ENCODE measurements around the gene MYL9. TPM values are rescaled to one million over a fixed set of nuclear protein-coding genes. Genes with fewer than 3 reads are reported as not detected.

MYL9 gene
- total and polyA plus RNA-seq, 4 donors: 0.98 to 27.0 (median 7.6) TPM

- no peaks in the 10 kb centered on the region for H3K27me3 ChIP-seq (ENCODE audit: control insufficient read depth in 4 of 4, insufficient read depth in 4 of 4, low read length in 3 of 4)
- H3K9me3 ChIP-seq (ENCODE audit: control insufficient read depth in 4 of 4, low read length in 3 of 4): no peaks in the 10 kb centered on the region
- no peak overlapping the region for H3K9ac ChIP-seq (ENCODE audit: low read depth in 1 of 2, low read length in 2 of 2)
- no peak for DNase-seq (ENCODE audit: low spot score)
- no peak for TF ChIP-seq HNF4G (IDR thresholded peaks at IDR 0.05)
- no peak for TF ChIP-seq RXRA (IDR thresholded peaks at IDR 0.05)
- TF ChIP-seq ZBTB33 (IDR thresholded peaks at IDR 0.05): no peak
- TF ChIP-seq REST (IDR thresholded peaks at IDR 0.05): no peak
- TF ChIP-seq GABPA (IDR thresholded peaks at IDR 0.05 in 1 of 2, conservative IDR thresholded peaks at IDR 0.05 in 1 of 2): no peak
- TF ChIP-seq JUND (IDR thresholded peaks at IDR 0.05): no peak
- no peak for TF ChIP-seq YY1 (IDR thresholded peaks at IDR 0.05)
- no peak for TF ChIP-seq HNF4A (conservative IDR thresholded peaks at IDR 0.05)
- peaks cover 4 to 26% (median 6%) of the 10 kb centered on the region in 4 donors for H3K36me3 ChIP-seq (ENCODE audit: control insufficient read depth in 4 of 4, insufficient read depth in 3 of 4, low read depth in 1 of 4, low read length in 3 of 4)
- no peak overlapping the region for H3K4me3 ChIP-seq (ENCODE audit: low read depth in 1 of 3, low read length in 3 of 3)
- 50% methylated on average over 4 of the region's 4 CpGs for WGBS
- peaks cover 4 to 24% (median 15%) of the 10 kb centered on the region in 4 donors for H3K4me1 ChIP-seq (ENCODE audit: control insufficient read depth in 4 of 4, insufficient read depth in 4 of 4, low read length in 3 of 4)
- no peak overlapping the region for H3K27ac ChIP-seq (ENCODE audit: low read depth in 1 of 2, low read length in 2 of 2)
Measured at GRCh38 chr20:36497856-36498255, 43.5 kb upstream of the MYL9 start.

- Histone ChIP-seq H3K9ac (ENCODE audit: low read depth in 1 of 2, low read length in 2 of 2) (no peak overlapping the region), H3K9me3 (ENCODE audit: control insufficient read depth in 4 of 4, low read length in 3 of 4) (no peaks in the 10 kb centered on the region), H3K27ac (ENCODE audit: low read depth in 1 of 2, low read length in 2 of 2) (no peak overlapping the region), H3K36me3 (ENCODE audit: control insufficient read depth in 4 of 4, insufficient read depth in 3 of 4, low read depth in 1 of 4, low read length in 3 of 4) (peaks cover 4 to 30% (median 6%) of the 10 kb centered on the region in 4 donors), H3K27me3 (ENCODE audit: control insufficient read depth in 4 of 4, insufficient read depth in 4 of 4, low read length in 3 of 4) (no peaks in the 10 kb centered on the region), H3K4me3 (ENCODE audit: low read depth in 1 of 3, low read length in 3 of 3) (no peak overlapping the region), H3K4me1 (ENCODE audit: control insufficient read depth in 4 of 4, insufficient read depth in 4 of 4, low read length in 3 of 4) (peaks cover 4 to 22% (median 15%) of the 10 kb centered on the region in 4 donors)
- no peak for DNase-seq (ENCODE audit: low spot score)
- TF ChIP-seq SP1 (IDR thresholded peaks at IDR 0.05) (peak; percentile 17), JUND (IDR thresholded peaks at IDR 0.05) (no peak), HNF4G (IDR thresholded peaks at IDR 0.05) (no peak), HNF4A (conservative IDR thresholded peaks at IDR 0.05) (peak in 1 of 2 donors; percentile 33), RXRA (IDR thresholded peaks at IDR 0.05) (peak; percentile 37 to 60)
- 67% methylated on average over 14 of the region's 14 CpGs for WGBS
Measured at GRCh38 chr20:36498386-36499179, 42.7 kb upstream of the MYL9 start.

GRCh38 chr20:36499211-36499610 is 42.1 kb upstream of the MYL9 start:
- no peak overlapping the region for H3K9ac ChIP-seq (ENCODE audit: low read depth in 1 of 2, low read length in 2 of 2)
- TF ChIP-seq TAF1 (conservative IDR thresholded peaks at IDR 0.05) (no peak), RXRA (IDR thresholded peaks at IDR 0.05) (no peak), GABPA (IDR thresholded peaks at IDR 0.05 in 1 of 2, conservative IDR thresholded peaks at IDR 0.05 in 1 of 2) (no peak), ATF3 (IDR thresholded peaks at IDR 0.05) (no peak), HNF4A (conservative IDR thresholded peaks at IDR 0.05) (no peak), NR2F2 (IDR thresholded peaks at IDR 0.05) (no peak), RAD21 (IDR thresholded peaks at IDR 0.05) (no peak), JUND (IDR thresholded peaks at IDR 0.05) (no peak), SP1 (IDR thresholded peaks at IDR 0.05) (no peak)
- no peaks in the 10 kb centered on the region for H3K27me3 ChIP-seq (ENCODE audit: control insufficient read depth in 4 of 4, insufficient read depth in 4 of 4, low read length in 3 of 4)
- H3K9me3 ChIP-seq (ENCODE audit: control insufficient read depth in 4 of 4, low read length in 3 of 4): no peaks in the 10 kb centered on the region
- peaks cover 4 to 21% (median 15%) of the 10 kb centered on the region in 4 donors for H3K4me1 ChIP-seq (ENCODE audit: control insufficient read depth in 4 of 4, insufficient read depth in 4 of 4, low read length in 3 of 4)
- no peak overlapping the region for H3K27ac ChIP-seq (ENCODE audit: low read depth in 1 of 2, low read length in 2 of 2)
- peaks cover 4 to 34% (median 7%) of the 10 kb centered on the region in 4 donors for H3K36me3 ChIP-seq (ENCODE audit: control insufficient read depth in 4 of 4, insufficient read depth in 3 of 4, low read depth in 1 of 4, low read length in 3 of 4)
- WGBS: 96% methylated on average over 26 of the region's 26 CpGs
- H3K4me3 ChIP-seq (ENCODE audit: low read depth in 1 of 3, low read length in 3 of 3): no peak overlapping the region
- no peak for DNase-seq (ENCODE audit: low spot score)

Measured in liver (tissue), 9 donors.